Endodermal cell (in vitro differentiated cells): ENCODE results near the gene SEPTIN5. TPM values are rescaled to one million over a fixed set of nuclear protein-coding genes. Genes with fewer than 3 reads are reported as not detected.
"Not testable (repeated sequence)": the region's sequence is repeated elsewhere in the genome, so short reads cannot be mapped to it uniquely, and the experiment has no call there.

Source experiments
- DNase-seq: peaks from one replicate; pipeline ENCODE4 v3.0.0-alpha.2; 2017
- H3K27ac ChIP-seq: 2 replicates; pipeline ENCODE4 v1.5.1; 2013; ENCODE audit warnings: mild to moderate bottlenecking, low read depth, low read length, moderate library complexity
- H3K27me3 ChIP-seq: 2 replicates; pipeline ENCODE4 v1.6.1; 2013; ENCODE audit warnings: mild to moderate bottlenecking, low read length, moderate library complexity; ENCODE audit not compliant: insufficient read depth, control insufficient read depth, poor library complexity, severe bottlenecking
- H3K36me3 ChIP-seq: 2 replicates; pipeline ENCODE4 v1.7.0; 2013; ENCODE audit warnings: mild to moderate bottlenecking, low read length, moderate library complexity; ENCODE audit not compliant: control insufficient read depth, insufficient read depth
- H3K4me1 ChIP-seq: one replicate; pipeline ENCODE4 v1.7.0; 2013; ENCODE audit warnings: low read length; ENCODE audit not compliant: control insufficient read depth, insufficient read depth
- H3K4me3 ChIP-seq: 2 replicates; pipeline ENCODE4 v1.5.1; 2013; ENCODE audit warnings: mild to moderate bottlenecking, low read length, moderate library complexity
- H3K9ac ChIP-seq: 2 replicates; pipeline ENCODE4 v1.6.1; 2013; ENCODE audit warnings: mild to moderate bottlenecking, low read length, moderate library complexity; ENCODE audit not compliant: poor library complexity, severe bottlenecking; ENCODE audit errors: extremely low read depth
- H3K9me3 ChIP-seq: 2 replicates; pipeline ENCODE4 v1.6.1; 2013; ENCODE audit warnings: mild to moderate bottlenecking, low read length, moderate library complexity; ENCODE audit not compliant: control insufficient read depth
- H3K27ac Mint-ChIP-seq: 2 replicates; pipeline ENCODE4 v1.8.0; 2020; ENCODE audit warnings: mixed read lengths
- H3K27me3 Mint-ChIP-seq: 2 replicates; pipeline ENCODE4 v1.8.0; 2021; ENCODE audit warnings: mild to moderate bottlenecking, mixed read lengths; ENCODE audit not compliant: insufficient read depth
- H3K36me3 Mint-ChIP-seq: 2 replicates; pipeline ENCODE4 v1.8.0; 2020; ENCODE audit warnings: low read depth, mixed read lengths
- H3K4me1 Mint-ChIP-seq: 2 replicates; pipeline ENCODE4 v1.8.0; 2020; ENCODE audit warnings: mixed read lengths
- H3K4me3 Mint-ChIP-seq: 2 replicates; pipeline ENCODE4 v1.8.0; 2020; ENCODE audit warnings: mild to moderate bottlenecking, moderate library complexity, mixed read lengths
- H3K9me3 Mint-ChIP-seq: 2 replicates; pipeline ENCODE4 v1.8.0; 2020; ENCODE audit warnings: mild to moderate bottlenecking, mixed read lengths
- WGBS, 2 experiments: methylation state at CpG; one replicate each; pipeline versions ENCODE4 v1.1.5 to v1.1.7; 2013; ENCODE audit warnings: missing lambda C conversion rate in 2 of 2, mixed read lengths in 1 of 2; ENCODE audit not compliant: insufficient coverage in 1 of 2, insufficient read length in 1 of 2; 5-methylcytosine and 5-hydroxymethylcytosine counted together
- total RNA-seq, 2 donors: library from RNA; stranded (reverse); fragmentation: NEBNext Ultra II Directional in 1 of 2; extraction: Animal tissue kit (Norgen Biotek cat#: 25700) in 1 of 2; gene quantifications; 2 replicates in 1 of 2; 3 replicates in 1 of 2; pipeline ENCODE4 v1.2.1, GENCODE V29; 2021
- TF ChIP-seq, protein P1 (sequence below): fragments of 200-600 bp; sonication (generic); conservative IDR thresholded peaks from 2 replicates; pipeline ENCODE4 v1.5.0; 2021; ENCODE audit warnings: antibody characterized with exemption, mild to moderate bottlenecking

Gene SEPTIN5
- total RNA-seq, 2 donors from 2014 or later, result 9.8 to 20.0 TPM

DNA sequence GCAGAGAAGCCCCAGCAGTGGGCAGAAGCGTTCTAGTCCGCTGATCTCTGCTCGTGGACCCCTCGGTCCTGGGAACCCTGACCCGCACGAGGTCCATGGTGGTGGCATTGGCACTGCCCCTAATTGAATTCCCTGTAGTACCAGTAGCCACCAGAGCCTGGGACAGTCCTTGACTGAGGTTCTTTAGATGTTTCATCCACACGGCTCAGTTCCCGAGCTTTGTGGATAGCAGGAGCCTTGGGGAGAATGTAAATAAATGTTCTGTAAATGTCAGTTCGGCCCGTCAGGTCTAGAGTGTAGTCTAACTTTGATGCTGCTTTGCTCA, 39.4 kb upstream of the SEPTIN5 start:
- H3K27ac Mint-ChIP-seq, result no peak overlapping the region

DNA sequence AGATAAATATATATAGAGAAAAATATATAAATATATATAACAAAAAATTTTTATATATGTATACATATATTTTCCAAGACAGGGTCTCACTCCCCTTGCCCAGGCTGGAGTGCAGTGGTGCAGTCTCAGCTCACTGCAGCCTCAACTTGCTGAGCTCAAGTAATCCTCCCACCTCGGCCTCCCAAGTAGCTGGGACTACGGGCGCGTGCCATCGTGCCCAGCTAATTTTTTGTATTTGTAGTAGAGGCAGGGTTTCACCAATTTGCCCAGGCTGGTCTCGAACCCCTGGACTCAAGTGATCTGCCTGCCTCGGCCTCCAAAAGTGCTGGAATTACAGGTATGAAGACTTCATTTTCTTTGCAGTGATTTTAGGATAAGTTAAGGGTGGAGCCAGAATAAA, 38.9 kb upstream of the SEPTIN5 start:
- 87 to 97% methylated on average over 6 to 7 of the region's 7 CpGs for WGBS, 2 experiments
- no peaks in the 10 kb centered on the region for H3K9me3 ChIP-seq
- H3K27me3 Mint-ChIP-seq, result peaks cover 11% of the 10 kb centered on the region
- H3K36me3 Mint-ChIP-seq, result no peaks in the 10 kb centered on the region
- no peak overlapping the region for H3K4me3 Mint-ChIP-seq
- H3K4me1 ChIP-seq, result no peaks in the 10 kb centered on the region
- H3K27ac Mint-ChIP-seq, result no peak overlapping the region
- no peak for DNase-seq
- H3K27me3 ChIP-seq, result no peaks in the 10 kb centered on the region
- H3K36me3 ChIP-seq, result no peaks in the 10 kb centered on the region
- TF ChIP-seq, protein P1, sequence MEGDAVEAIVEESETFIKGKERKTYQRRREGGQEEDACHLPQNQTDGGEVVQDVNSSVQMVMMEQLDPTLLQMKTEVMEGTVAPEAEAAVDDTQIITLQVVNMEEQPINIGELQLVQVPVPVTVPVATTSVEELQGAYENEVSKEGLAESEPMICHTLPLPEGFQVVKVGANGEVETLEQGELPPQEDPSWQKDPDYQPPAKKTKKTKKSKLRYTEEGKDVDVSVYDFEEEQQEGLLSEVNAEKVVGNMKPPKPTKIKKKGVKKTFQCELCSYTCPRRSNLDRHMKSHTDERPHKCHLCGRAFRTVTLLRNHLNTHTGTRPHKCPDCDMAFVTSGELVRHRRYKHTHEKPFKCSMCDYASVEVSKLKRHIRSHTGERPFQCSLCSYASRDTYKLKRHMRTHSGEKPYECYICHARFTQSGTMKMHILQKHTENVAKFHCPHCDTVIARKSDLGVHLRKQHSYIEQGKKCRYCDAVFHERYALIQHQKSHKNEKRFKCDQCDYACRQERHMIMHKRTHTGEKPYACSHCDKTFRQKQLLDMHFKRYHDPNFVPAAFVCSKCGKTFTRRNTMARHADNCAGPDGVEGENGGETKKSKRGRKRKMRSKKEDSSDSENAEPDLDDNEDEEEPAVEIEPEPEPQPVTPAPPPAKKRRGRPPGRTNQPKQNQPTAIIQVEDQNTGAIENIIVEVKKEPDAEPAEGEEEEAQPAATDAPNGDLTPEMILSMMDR, result no peak
- no peak overlapping the region for H3K27ac ChIP-seq
- no peaks in the 10 kb centered on the region for H3K4me1 Mint-ChIP-seq
- H3K9ac ChIP-seq, result no peak overlapping the region
- peaks cover 5% of the 10 kb centered on the region for H3K9me3 Mint-ChIP-seq
- no peak overlapping the region for H3K4me3 ChIP-seq

More for the DNA sequence above, 39.4 kb upstream of the SEPTIN5 start:
- H3K4me1 ChIP-seq, result no peaks in the 10 kb centered on the region
- no peaks in the 10 kb centered on the region for H3K27me3 ChIP-seq
- Mint-ChIP-seq H3K4me3 (no peak overlapping the region), H3K9me3 (peaks cover 5% of the 10 kb centered on the region), H3K4me1 (no peaks in the 10 kb centered on the region), H3K36me3 (no peaks in the 10 kb centered on the region), H3K27me3 (peaks cover 11% of the 10 kb centered on the region)
- H3K9me3 ChIP-seq, result no peaks in the 10 kb centered on the region
- no peak overlapping the region for H3K4me3 ChIP-seq
- no peak overlapping the region for H3K27ac ChIP-seq
- TF ChIP-seq, protein P1, result peak; percentile 25
- peak; percentile 35 for DNase-seq
- H3K9ac ChIP-seq, result no peak overlapping the region
- WGBS, 2 experiments, result 88 to 89% methylated on average over 10 of the region's 10 CpGs
- H3K36me3 ChIP-seq, result no peaks in the 10 kb centered on the region

DNA sequence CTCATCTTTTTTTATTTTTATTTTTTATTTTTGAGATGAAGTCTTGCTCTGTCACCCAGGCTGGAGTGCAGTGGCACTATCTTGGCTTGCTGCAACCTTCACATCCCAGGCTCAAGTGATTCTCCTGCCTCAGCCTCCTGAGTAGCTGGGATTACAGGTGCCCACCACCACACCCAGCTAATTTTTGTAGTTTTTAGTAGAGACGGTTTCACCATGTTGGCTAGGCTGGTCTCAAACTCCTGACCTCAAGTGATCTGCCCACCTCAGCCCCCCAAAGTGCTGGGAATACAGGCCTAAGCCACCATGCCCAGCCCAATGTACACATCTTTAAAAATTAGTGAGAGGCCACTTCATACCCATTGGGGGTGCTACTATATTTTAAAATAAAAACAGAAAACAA, 37.9 kb upstream of the SEPTIN5 start:
- H3K27me3 Mint-ChIP-seq, result peaks cover 10% of the 10 kb centered on the region
- H3K4me1 ChIP-seq, H3K4me3 ChIP-seq, H3K4me3 Mint-ChIP-seq, H3K4me1 Mint-ChIP-seq, H3K9me3 ChIP-seq, H3K9ac ChIP-seq, H3K36me3 ChIP-seq, H3K36me3 Mint-ChIP-seq, H3K27me3 ChIP-seq, H3K27ac Mint-ChIP-seq, H3K9me3 Mint-ChIP-seq, H3K27ac ChIP-seq, DNase-seq: not testable (repeated sequence)
- WGBS, 2 experiments, result 94 to 100% methylated on average over 1 of the region's 1 CpG

DNA sequence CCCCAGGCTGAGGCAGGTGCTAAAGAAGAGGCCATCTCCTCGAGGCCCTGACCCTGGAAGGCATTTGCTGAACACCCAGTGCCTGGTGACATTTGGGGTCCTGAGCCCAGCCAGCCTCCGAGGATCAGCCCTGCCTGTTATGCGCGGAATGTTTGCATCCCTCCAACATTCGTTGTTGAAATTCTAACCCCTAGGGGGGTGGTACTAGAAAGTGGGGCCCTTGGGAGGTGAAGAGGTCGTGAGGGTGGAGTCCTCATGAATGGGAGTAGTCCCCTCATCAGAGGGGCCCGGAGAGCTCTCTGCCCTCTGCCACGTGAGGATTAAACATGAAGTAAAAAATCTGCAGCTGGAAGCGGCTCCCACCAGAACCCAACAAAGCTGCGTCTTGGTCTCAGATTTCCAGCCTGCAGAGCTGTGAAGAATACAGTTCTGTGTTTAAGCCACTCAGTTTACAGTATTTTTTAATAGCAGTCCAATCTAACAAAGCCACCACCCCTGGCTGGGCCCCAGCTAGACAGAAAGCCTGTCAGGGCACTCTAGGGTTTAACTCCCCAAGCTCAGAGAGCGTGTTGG, 35.3 kb upstream of the SEPTIN5 start:
- Mint-ChIP-seq H3K36me3 (no peaks in the 10 kb centered on the region), H3K9me3 (peaks cover 5% of the 10 kb centered on the region), H3K27ac (no peak overlapping the region), H3K4me1 (no peaks in the 10 kb centered on the region), H3K27me3 (peaks cover 11% of the 10 kb centered on the region), H3K4me3 (no peak overlapping the region)
- Histone ChIP-seq H3K27ac (peak overlapping the region; percentile 17), H3K36me3 (no peaks in the 10 kb centered on the region), H3K4me1 (no peaks in the 10 kb centered on the region), H3K4me3 (no peak overlapping the region), H3K27me3 (no peaks in the 10 kb centered on the region), H3K9ac (no peak overlapping the region), H3K9me3 (no peaks in the 10 kb centered on the region)
- TF ChIP-seq, protein P1, result no peak
- DNase-seq, result peak; percentile 51
- 80 to 83% methylated on average over 11 of the region's 11 CpGs for WGBS, 2 experiments
